Measurements from ENCODE around the gene SCP2.

The SCP2 gene

GRCh38 chr1:53050310-53050709 is 123.2 kb downstream of the SCP2 start:
- no peak for TF ChIP-seq SPI1 (IDR thresholded peaks at IDR 0.05; ENCODE audit: borderline replicate concordance, low read depth)
- TF ChIP-seq GABPA (IDR thresholded peaks at IDR 0.05; ENCODE audit: low read depth) = no peak
- TF ChIP-seq POLR2AphosphoS5 (IDR thresholded peaks at IDR 0.05; ENCODE audit: low read depth) = no peak
- no peak for DNase-seq (ENCODE audit: low read depth in 1 of 2, low spot score in 1 of 2)
- no peaks in the 10 kb centered on the region for H3K27me3 ChIP-seq (ENCODE audit: insufficient read depth, poor library complexity, severe bottlenecking)
- no peak overlapping the region for H3K27ac ChIP-seq (replicated peaks)
- no peak overlapping the region for H3K4me3 ChIP-seq (replicated peaks; ENCODE audit: insufficient read depth, low read length)

- no peak for DNase-seq (ENCODE audit: low read depth in 1 of 2, low spot score in 1 of 2)
- Histone ChIP-seq H3K4me3 (replicated peaks; ENCODE audit: insufficient read depth, low read length) (no peak overlapping the region), H3K27me3 (ENCODE audit: insufficient read depth, poor library complexity, severe bottlenecking) (no peaks in the 10 kb centered on the region), H3K27ac (replicated peaks) (no peak overlapping the region)
- TF ChIP-seq SPI1 (IDR thresholded peaks at IDR 0.05; ENCODE audit: borderline replicate concordance, low read depth) = no peak
- TF ChIP-seq CTCF (IDR thresholded peaks at IDR 0.05; ENCODE audit: insufficient read depth, low read length) = no peak
- no peak for TF ChIP-seq GABPA (IDR thresholded peaks at IDR 0.05; ENCODE audit: low read depth)
- TF ChIP-seq POLR2AphosphoS5 (IDR thresholded peaks at IDR 0.05; ENCODE audit: low read depth) = no peak
- no peak for TF ChIP-seq REST (IDR thresholded peaks at IDR 0.05; ENCODE audit: insufficient replicate concordance, low read depth)
Observed at GRCh38 chr1:53051676-53052075, 124.6 kb downstream of the SCP2 start.

GRCh38 chr1:53057127-53057526 is 130.1 kb downstream of the SCP2 start:
- no peak overlapping the region for H3K4me3 ChIP-seq (replicated peaks; ENCODE audit: insufficient read depth, low read length)
- TF ChIP-seq POLR2AphosphoS5 (IDR thresholded peaks at IDR 0.05; ENCODE audit: low read depth) (no peak), GABPA (IDR thresholded peaks at IDR 0.05; ENCODE audit: low read depth) (no peak), CTCF (IDR thresholded peaks at IDR 0.05; ENCODE audit: insufficient read depth, low read length) (no peak), SPI1 (IDR thresholded peaks at IDR 0.05; ENCODE audit: borderline replicate concordance, low read depth) (no peak), REST (IDR thresholded peaks at IDR 0.05; ENCODE audit: insufficient replicate concordance, low read depth) (no peak)
- H3K27me3 ChIP-seq (ENCODE audit: insufficient read depth, poor library complexity, severe bottlenecking) = peaks cover 33% of the 10 kb centered on the region
- no peak overlapping the region for H3K27ac ChIP-seq (replicated peaks)
- DNase-seq (ENCODE audit: low read depth in 1 of 2, low spot score in 1 of 2) = no peak

- Histone ChIP-seq H3K27me3 (ENCODE audit: insufficient read depth, poor library complexity, severe bottlenecking) (peaks cover 51% of the 10 kb centered on the region), H3K27ac (replicated peaks) (no peak overlapping the region), H3K4me3 (replicated peaks; ENCODE audit: insufficient read depth, low read length) (no peak overlapping the region)
- DNase-seq (ENCODE audit: low read depth in 1 of 2, low spot score in 1 of 2) = no peak
- TF ChIP-seq CTCF (IDR thresholded peaks at IDR 0.05; ENCODE audit: insufficient read depth, low read length) = no peak
- no peak for TF ChIP-seq POLR2AphosphoS5 (IDR thresholded peaks at IDR 0.05; ENCODE audit: low read depth)
- no peak for TF ChIP-seq REST (IDR thresholded peaks at IDR 0.05; ENCODE audit: insufficient replicate concordance, low read depth)
- TF ChIP-seq SPI1 (IDR thresholded peaks at IDR 0.05; ENCODE audit: borderline replicate concordance, low read depth) = no peak
Observed at GRCh38 chr1:53060579-53060978, 133.5 kb downstream of the SCP2 start.

Data from HL-60 (cell line).